HG03135 (cell line): Measurements from ENCODE around the gene RRAGA.
"Not testable (repeated sequence)": the region's sequence is repeated elsewhere in the genome, so short reads cannot be mapped to it uniquely, and the experiment has no call there.

Source experiments
- ATAC-seq: cut with Tn5 transposase; IDR thresholded peaks from one replicate; pipeline ENCODE4 v1.9.1; 2021; ENCODE audit warnings: mild to moderate bottlenecking, moderate library complexity; ENCODE audit not compliant: unreplicated experiment

The RRAGA gene, protein sequence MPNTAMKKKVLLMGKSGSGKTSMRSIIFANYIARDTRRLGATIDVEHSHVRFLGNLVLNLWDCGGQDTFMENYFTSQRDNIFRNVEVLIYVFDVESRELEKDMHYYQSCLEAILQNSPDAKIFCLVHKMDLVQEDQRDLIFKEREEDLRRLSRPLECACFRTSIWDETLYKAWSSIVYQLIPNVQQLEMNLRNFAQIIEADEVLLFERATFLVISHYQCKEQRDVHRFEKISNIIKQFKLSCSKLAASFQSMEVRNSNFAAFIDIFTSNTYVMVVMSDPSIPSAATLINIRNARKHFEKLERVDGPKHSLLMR

DNA sequence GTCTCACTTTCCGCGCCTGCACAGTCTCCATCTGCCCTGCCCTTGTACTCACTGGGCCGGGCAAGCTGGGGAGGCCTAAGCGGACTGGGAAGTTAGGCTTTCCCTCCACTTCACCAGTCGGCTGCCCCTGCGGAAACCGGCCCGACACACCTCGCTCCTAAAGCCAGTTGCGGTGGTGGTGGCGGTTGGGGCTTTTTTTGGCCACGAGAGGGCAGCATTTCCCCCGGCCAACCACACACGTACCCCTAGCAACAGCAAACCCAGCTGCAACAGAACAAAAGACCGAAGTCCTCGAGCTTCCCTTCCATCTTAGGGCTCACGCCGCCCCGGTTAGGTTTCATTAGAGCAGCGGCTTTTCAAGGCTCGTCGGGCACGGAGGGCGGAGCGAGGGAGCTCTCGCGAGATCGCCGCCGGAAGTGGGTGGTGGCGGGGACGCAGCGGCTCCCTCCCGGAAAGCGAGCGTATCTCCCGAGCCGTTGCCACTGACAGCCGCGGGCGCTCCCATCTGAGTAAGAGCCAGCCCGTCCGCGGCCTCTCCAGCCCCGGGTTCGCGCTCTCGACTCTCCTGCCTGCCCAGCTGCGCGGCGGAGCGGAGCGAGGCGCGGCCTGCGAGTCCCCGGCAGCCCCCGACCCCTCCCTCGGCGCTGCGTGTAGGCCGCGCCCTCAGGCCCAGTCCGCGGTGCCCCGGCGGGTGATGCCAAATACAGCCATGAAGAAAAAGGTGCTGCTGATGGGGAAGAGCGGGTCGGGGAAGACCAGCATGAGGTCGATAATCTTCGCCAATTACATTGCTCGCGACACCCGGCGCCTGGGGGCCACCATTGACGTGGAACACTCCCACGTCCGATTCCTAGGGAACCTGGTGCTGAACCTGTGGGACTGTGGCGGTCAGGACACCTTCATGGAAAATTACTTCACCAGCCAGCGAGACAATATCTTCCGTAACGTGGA lies at the start of gene RRAGA:
Gene RRAGA (plus strand): TSS at position 462 of the 951 bp plus-strand sequence. CDS start 233 bp downstream, at position 695.
- ATAC-seq, result peak; percentile 92

DNA sequence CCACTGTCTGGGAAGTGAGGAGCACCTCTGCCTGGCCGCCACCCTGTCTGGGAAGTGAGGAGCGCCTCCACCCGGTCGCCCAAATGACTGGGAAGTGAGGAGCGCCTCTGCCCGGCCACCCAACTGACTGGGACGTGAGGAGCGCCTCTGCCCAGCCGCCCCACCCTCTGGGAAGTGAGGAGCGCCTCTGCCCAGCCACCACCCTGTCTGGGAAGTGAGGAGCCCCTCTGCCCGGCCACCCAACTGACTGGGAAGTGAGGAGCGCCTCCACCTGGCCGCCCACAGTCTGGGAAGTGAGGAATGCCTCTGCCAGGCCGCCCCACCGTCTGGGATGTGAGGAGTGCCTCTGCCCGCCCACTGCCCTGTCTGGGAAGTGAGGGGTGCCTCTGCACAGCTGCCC lies 49.1 kb upstream of the RRAGA start:
- no peak for ATAC-seq

DNA sequence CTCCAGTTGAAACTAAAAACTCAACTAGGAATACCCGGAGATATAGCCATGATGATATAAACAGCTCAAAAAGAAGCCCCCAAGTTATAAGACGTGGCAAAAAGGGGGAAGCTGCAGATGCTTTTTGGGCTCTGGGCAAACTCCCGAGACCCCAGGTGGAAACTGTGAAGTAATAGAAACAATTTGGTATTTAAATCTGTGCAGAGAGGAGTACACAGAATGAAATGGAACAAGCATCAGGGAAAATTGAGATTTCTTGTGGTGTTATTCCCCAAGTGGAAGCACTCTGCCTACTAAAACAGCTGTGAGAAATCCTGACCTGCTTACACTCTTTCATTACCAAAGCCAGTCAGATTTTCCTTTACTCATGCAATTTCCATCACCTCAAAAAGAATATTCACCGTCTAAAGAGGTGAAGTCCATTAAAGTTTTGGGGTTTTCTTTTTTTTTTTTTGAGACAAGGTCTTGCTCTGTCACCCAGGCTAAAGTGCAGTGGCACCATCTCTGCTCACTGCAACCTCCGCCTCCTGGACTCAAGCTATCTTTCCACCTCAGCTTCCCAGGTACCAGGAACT lies 39.7 kb upstream of the RRAGA start:
- ATAC-seq, result no peak

DNA sequence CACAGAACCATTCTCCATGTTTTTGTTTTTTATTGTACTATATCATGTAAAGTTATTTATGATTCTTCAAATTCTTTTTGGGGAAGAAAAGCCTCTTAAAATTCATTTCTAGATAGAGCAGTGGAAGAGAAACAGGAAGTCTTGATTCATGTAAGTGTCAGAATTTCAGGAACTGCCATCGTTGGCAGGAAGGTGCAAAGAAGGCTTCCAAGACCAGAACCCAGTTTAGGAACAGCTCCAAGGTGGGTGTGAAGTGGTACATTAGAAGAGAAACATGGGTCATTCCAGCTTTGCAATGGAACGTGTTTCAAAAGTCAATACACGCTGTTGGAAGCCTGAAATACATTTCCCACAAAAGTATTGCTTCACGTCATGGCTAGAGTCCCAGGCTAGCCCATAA lies 31.0 kb upstream of the RRAGA start:
- ATAC-seq, result no peak

DNA sequence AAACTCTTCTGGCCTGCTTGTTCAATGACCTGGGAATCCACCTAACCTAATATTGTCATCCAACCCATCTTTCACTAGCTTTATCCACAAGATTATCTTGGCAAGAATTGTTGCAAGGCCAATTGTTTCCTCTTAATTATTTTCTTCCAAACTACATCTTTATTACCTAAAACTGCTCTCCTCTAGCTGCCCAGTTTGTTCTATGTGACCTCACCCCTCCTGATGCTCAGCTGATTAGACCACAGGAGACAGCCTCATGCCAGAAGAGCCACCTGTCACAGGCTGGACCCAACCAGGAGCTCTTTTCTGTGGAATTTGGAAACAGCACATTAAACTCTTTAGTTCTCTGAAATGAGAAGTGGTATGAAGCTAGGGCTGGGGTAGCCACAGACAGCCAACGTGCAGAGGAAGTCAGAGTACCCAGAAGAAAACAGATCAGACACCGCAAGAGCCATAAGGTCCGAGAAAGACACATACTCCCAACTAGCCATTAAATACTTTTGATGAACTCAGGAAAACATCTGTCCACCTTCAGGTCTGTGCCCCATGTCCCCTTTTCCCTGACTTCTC lies 28.3 kb upstream of the RRAGA start:
- ATAC-seq, result no peak

DNA sequence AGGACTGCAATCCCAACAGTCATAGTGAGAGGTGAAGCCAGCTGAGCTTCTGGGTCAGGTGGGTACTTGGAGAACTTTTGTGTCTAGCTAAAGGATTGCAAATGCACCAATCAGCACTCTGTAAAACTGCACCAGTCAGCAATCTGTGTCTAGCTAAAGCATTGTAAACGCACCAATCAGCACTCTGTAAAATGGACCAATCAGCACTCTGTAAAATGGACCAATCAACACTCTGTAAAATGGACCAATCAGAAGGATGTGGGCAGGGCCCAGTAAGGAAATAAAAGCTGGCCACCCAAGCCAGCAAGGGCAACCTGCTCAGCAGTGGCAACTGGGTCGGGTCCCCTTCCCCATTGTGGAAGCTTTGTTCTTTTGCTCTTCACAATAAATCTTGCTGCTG lies 27.6 kb upstream of the RRAGA start:
- not testable (repeated sequence) for ATAC-seq

DNA sequence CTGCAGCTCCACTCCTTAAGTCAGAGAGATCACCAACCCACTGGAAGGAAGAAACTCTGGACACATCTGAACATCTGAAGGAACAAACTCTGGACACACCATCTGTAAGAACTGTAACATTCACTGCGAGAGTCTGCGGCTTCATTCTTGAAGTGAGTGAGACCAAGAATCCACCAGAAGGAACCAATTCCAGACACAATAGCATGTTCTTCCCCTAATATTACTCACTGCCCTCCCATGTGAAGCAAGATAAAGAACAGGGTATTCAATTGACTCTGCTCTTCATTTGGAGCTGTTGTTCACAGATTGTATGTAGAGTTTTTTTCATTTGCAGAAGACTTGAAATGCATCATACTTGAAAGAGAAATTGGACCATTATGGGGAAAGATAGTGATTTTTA lies 27.0 kb upstream of the RRAGA start:
- ATAC-seq, result no peak

DNA sequence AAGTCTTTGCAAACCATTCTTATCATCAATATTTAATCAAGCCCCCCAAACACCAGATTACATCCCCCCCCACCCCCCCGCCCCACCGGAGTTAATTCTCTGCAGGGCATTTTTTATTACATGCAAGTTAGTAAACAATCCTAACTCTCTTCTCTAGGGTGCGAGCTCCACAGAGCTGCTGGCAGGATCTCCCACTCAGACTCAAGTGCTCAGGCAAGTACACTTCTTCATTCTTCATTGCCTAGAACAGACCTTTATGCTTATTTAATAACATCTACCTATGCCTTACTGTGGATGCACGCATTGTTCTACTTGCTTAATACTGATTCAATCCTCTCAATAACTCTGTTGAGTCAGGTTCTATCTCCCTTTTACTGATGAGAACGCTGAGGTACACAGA lies 26.1 kb upstream of the RRAGA start:
- ATAC-seq, result no peak

DNA sequence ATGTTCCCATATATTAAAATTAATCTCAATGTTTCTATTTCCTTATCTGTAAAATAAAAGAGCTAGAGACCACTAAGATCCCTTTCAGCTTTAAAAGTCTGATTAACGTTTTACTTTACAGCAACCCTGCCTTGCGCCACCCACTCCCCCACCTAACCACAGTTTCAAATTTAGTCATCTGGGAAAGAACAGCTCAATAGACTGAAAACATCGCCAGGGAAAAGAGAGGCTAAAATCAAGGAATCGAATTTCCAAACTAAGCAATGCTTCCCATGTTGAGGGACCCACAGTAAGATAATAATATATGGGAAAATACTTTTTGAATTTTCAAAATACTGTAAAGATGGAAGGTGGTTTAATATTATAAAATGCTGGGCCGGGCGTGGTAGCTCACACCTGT lies 22.9 kb upstream of the RRAGA start:
- no peak for ATAC-seq

DNA sequence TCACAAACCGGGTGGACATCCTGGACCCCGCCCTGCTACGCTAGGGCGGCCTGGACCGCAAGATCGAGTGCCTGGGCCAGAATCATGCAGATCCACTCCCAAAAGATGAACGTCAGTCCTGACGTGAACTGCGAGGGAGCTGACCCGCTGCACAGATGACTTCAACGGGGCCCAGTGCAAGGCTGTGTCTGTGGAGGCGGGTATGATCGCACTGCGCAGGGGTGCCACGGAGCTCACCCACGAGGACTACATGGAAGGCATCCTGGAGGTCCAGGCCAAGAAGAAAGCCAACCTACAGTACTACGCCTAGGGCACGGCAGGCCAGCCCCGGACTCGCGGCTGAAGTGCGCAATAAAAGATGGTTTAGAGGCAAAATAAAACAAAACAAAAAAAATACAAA lies 21.4 kb upstream of the RRAGA start:
- ATAC-seq, result no peak

DNA sequence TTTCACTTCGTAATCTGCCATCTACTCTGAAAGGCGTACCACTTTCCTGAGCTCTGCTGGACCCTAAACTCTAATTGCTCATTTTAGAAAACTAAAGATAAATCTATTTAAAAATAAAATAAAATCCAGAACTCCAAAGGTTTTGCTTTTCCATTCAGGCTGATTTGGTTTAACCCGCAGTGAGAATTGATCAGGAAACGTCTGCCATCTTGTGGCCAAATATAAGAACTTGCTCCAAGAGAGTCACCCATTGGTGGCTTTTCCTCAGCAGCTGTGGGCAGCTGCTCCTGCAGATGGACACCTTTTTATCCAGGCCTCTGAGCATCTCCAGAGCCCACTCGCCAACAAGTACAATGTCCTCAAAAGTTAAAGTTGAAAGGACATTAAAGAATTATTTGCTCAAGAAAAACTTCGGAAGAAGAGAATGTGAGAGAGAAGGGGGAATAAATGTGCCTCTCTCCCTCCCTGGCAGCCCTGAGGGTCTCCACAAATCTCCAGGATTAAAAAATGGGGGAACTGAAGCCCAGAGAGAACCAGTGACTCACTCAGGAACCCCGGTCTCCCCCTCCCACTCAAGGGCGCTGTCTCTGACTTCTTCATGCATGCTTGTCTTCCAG lies 20.3 kb upstream of the RRAGA start:
- ATAC-seq, result peak; percentile 70

DNA sequence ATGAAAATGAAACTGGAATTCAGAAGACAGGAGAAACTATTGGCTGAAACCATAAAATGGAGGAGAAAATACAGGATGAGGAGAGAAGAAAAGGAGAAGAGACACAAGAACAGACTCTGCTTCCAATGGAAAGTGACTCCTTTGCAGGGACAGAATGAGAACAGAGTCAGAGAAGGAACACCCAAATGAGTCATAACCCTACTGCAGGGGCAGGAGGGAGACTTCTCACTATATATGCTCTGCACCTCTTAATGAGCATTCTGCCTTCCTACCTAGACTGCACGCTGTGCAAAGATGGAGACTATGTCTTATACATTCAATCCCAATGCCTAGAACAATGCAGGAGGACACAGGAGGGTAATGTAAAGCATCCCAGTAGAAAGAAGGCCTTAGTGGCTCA lies 18.3 kb upstream of the RRAGA start:
- ATAC-seq, result no peak

DNA sequence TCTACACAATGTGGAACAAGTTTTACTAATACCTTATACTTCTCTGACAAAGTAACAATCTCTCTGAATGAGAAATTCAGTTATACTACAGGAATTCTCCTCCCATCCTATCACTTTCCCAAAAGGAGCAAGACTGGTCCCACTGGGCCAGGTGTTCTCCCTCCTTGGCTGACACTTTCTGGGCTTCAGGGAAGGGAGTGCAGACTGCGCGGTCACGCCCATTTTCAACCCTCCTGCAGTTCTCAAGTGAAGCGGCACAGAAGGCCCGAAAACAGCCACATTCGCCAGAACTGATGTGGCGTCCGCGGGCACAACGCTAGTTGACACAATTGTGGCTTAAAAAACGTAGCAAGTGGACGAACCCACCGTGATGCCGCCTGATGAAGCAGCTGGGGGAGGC lies 16.8 kb upstream of the RRAGA start:
- ATAC-seq, result no peak

DNA sequence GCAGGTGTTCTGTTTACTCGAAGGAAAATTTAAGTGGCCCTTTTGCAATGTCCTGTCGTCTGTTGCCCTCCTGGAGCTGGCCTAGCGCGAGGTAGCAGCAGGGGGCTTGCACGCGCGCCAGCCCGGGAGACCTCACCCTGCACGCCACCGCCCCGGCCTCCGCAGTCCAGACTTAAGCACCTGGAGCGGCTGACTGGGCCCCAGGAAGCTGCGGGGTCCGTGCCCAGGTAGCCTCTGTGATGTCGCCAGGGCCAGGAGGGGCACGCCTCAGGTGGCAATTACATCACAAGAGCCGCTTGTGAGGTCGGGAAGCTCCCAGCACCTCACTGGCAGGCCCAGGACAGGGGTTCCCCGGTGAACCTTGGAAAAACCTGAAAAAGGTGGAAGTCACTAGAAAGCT lies 16.2 kb upstream of the RRAGA start, which contains the start of gene SAXO1:
Gene SAXO1 (minus strand): TSS at position 195 of the 400 bp plus-strand sequence. CDS start 301 bp downstream, outside the sequence.
- no peak for ATAC-seq

DNA sequence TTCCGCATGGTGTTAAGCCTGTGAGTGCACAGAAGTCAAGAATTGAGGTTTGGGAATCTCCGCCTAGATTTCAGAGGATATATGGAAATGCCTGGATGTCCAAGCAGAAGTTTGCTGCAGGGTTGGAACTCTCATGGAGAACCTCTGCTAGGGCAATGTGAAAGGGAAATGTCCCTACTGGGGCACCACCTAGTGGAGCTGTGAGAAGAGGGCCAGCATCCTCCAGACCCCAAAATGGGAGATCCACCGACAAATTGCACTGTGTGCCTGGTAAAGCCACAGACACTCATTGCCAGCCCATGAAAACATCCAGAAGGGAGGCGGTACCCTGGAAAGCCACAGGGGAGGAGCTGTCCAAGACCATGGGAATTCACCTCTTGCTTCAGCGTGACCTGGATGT lies 12.6 kb upstream of the RRAGA start:
- ATAC-seq, result no peak

DNA sequence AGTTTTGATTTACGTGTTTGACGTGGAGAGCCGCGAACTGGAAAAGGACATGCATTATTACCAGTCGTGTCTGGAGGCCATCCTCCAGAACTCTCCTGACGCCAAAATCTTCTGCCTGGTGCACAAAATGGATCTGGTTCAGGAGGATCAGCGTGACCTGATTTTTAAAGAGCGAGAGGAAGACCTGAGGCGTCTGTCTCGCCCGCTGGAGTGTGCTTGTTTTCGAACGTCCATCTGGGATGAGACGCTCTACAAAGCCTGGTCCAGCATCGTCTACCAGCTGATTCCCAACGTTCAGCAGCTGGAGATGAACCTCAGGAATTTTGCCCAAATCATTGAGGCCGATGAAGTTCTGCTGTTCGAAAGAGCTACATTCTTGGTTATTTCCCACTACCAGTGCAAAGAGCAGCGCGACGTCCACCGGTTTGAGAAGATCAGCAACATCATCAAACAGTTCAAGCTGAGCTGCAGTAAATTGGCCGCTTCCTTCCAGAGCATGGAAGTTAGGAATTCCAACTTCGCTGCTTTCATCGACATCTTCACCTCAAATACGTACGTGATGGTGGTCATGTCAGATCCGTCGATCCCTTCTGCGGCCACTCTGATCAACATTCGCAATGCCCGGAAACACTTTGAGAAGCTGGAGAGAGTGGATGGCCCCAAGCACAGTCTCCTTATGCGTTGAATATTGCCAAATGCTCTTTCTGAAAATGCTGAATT lies 850 bp downstream of the RRAGA start:
- no peak for ATAC-seq

DNA sequence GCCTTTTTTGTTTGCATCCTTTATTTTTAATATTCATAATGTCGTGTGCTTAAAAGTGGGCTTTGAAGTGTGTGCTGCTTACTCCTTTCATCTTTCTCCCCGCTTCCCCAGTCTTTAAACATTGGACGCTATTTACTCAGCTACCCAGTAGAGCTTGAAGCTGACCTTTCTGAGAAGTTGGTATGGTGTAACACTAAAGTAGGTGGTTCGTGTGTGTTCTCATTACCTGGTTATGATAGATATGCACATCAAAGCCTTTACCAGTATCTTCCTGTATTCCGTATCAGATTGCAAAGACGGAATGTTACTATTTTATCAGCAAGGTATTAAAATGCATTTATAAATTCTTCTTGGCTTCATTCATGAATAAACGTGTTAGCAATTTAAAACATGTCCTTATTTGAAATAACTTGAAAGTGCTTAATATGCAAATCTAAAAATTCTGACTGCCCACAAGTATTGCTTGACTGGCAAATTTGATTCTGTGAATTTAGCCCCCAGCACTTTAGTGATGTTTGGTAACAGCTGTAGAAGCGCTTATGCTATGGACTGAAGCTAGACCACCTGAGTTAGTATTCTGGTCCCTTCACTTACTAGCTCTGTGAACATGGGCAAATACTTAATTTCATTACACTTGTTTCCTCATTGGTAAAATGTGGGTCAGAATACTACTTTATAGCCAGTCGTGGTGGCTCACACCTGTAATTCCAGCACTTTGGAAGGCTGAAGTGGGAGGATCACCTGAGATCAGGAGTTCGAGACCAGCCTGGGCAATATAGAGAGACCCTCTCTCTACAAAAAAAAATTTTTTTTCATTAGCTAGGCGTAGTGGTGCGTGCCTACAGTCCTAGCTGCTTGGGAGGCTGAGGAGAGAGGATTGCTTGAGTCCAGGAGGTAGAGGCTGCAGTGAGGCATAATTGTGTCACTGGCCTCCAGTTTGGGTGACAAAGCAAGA lies 1.7 kb downstream of the RRAGA start:
- ATAC-seq, result no peak

DNA sequence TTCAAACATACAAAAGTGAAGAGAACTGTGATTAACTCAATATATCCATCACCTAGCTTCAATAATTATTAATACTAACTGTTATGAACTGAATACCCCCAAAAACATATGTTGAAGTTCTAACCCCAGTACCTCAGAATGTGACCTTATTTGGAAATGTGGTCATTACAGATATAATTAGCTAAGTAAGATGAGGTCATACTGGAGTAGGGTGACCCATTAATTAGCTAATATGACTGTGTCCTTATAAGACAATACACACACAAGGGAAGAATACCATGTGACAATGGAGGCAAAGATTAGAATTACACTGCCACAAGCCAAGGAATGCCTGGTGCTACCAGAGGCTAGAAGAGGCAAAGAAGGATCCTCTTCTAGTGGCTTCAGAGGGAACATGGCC lies 7.8 kb downstream of the RRAGA start:
- ATAC-seq, result no peak

DNA sequence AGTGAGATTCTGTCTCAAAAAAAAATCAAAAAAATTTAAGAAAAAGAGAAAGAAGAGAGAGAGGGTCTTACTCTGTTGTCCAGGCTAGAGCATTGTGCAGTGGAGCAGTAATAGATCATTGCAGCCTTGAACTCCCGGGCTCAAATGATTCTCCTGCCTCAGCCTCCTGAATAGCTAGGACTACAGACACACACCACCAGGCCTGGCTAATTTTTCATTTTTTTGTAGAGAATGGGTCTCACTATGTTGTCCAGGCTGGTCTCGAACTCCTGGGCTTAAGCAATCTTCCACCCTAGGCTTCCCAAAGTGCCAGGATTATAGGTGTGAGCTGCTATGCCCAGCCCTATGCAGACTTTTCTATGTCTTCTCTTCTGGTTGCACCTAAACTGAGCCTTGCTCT lies 25.0 kb downstream of the RRAGA start:
- no peak for ATAC-seq
